Upper lobe of left lung (tissue), 6 donors: ENCODE measurements around the gene MORN1. TPM values are rescaled to one million over a fixed set of nuclear protein-coding genes. Genes with fewer than 3 reads are reported as not detected.
"Not testable (repeated sequence)": the region's sequence is repeated elsewhere in the genome, so short reads cannot be mapped to it uniquely, and the experiment has no call there.

Experiments used
- ATAC-seq, 2 donors: fragments of 200-7000 bp; cut with Tn5 transposase; one replicate each; pipeline ENCODE4 v1.9.1; 2022; ENCODE audit warnings: mild to moderate bottlenecking in 2 of 2, moderate library complexity in 2 of 2; ENCODE audit not compliant: low FRiP score in 2 of 2
- DNase-seq, 2 donors: peaks; one replicate each; pipeline ENCODE4 v3.0.0-alpha.2; 2019 to 2020
- H3K27ac ChIP-seq, 4 donors: fragments of 200-600 bp; sonication (generic); one replicate each; pipeline ENCODE4 v1.5.1; 2016 to 2019
- H3K27me3 ChIP-seq, 4 donors: fragments of 200-600 bp; sonication (generic); one replicate each; pipeline ENCODE4 v1.5.1; 2017 to 2019
- H3K36me3 ChIP-seq, 4 donors: fragments of 200-600 bp; sonication (generic); one replicate each; pipeline ENCODE4 v1.5.1; 2016 to 2019
- H3K4me1 ChIP-seq, 4 donors: fragments of 200-600 bp; sonication (generic); one replicate each; pipeline ENCODE4 v1.5.1; 2018 to 2019
- H3K4me3 ChIP-seq, 4 donors: fragments of 200-600 bp; sonication (generic); one replicate each; pipeline ENCODE4 v1.5.1; 2017 to 2019; ENCODE audit warnings: mild to moderate bottlenecking in 2 of 4, moderate library complexity in 1 of 4
- H3K9me3 ChIP-seq, 4 donors: fragments of 200-600 bp; sonication (generic); one replicate each; pipeline ENCODE4 v1.5.1; 2018 to 2019
- CTCF ChIP-seq, 6 experiments: fragments of 450-650 bp in 4 of 6; fragments of 200-600 bp in 2 of 6; sonication (generic) in 2 of 6; IDR thresholded peaks; one replicate each; pipeline ENCODE4 v1.5.1; 2016 to 2019; ENCODE audit warnings: antibody characterized with exemption in 6 of 6
- EP300 ChIP-seq, 4 donors: sonication (generic); formaldehyde crosslinking; IDR thresholded peaks; one replicate each; pipeline ENCODE4 v1.5.1; 2017; ENCODE audit warnings: antibody characterized with exemption in 4 of 4, control low read depth in 2 of 4
- POLR2A ChIP-seq, 4 donors: fragments of 450-650 bp; IDR thresholded peaks; one replicate each; pipeline ENCODE4 v1.5.1; 2016 to 2017; ENCODE audit warnings: antibody characterized with exemption in 4 of 4, mild to moderate bottlenecking in 2 of 4
- POLR2AphosphoS5 ChIP-seq, 2 donors: sonication (generic); formaldehyde crosslinking; IDR thresholded peaks; one replicate each; pipeline ENCODE4 v1.5.1; 2017; ENCODE audit warnings: antibody characterized with exemption in 2 of 2
- WGBS, 2 donors: methylation state at CpG; one replicate each; pipeline ENCODE4 v1.1.5; 2017 to 2018; 5-methylcytosine and 5-hydroxymethylcytosine counted together
- total RNA-seq, 6 donors: library from RNA; depleted of rRNA in 4 of 6; stranded (reverse); fragments of >200 nt in 4 of 6; gene quantifications; one replicate each; pipeline versions ENCODE4 v1.1.0 to v1.2.1, GENCODE V29; 2016 to 2021
- donor health status: DM: no; HTN: no; CAD: no; lungs with moderate emphysema.
- donor health status: DM: no; HTN: yes; CAD: no; lungs with severe emphysema.

Gene MORN1
- total RNA-seq, 6 donors from 2014 or later = 8.5 to 23.4 (median 14.6) TPM

DNA sequence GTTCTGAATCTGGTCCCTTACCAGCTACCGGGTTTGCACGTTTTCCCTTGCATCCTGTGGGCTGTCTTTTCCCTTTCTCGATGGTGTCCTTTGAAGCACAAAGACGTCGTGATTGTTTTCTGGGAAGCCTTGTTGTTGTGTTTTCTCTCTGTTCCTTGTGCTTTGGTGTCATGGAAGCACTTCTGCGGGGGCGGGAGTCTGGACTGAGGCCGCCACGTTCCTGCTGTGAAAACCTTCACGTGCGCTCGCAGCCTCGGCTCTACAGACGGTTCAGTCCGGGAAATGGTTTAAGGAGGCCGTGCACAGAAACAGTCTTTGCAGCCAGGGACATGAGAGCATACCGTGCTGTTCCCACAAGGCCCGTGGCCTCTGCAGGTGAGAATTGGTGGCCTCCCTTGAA is 94.7 kb downstream of the MORN1 start:
- ATAC-seq = no peak
- TF ChIP-seq POLR2AphosphoS5 (IDR thresholded peaks at IDR 0.05) = no peak
- TF ChIP-seq CTCF (IDR thresholded peaks at IDR 0.05) = no peak
- no peak for TF ChIP-seq POLR2A (IDR thresholded peaks at IDR 0.05)
- TF ChIP-seq EP300 (IDR thresholded peaks at IDR 0.05) = no peak
- no peak overlapping the region for H3K27ac ChIP-seq
- peaks cover 71 to 94% (median 83%) of the 10 kb centered on the region in 4 donors for H3K4me1 ChIP-seq
- DNase-seq = peak in 1 of 2 donors; percentile 38
- WGBS, 2 donors = 79 to 87% methylated on average over 11 to 18 of the region's 18 CpGs
- H3K4me3 ChIP-seq = no peak overlapping the region
- peaks cover 0 to 4% (median 0%) of the 10 kb centered on the region in 4 donors for H3K36me3 ChIP-seq
- no peaks in the 10 kb centered on the region for H3K9me3 ChIP-seq
- H3K27me3 ChIP-seq = no peaks in the 10 kb centered on the region

GRCh38 chr1:2296211-2296610 is 95.1 kb downstream of the MORN1 start:
- H3K4me3 ChIP-seq, ATAC-seq, H3K36me3 ChIP-seq, H3K27ac ChIP-seq, H3K27me3 ChIP-seq, DNase-seq, H3K9me3 ChIP-seq: not testable (repeated sequence)
- peaks cover 71 to 94% (median 83%) of the 10 kb centered on the region in 4 donors for H3K4me1 ChIP-seq
- 76 to 78% methylated on average over 9 of the region's 9 CpGs for WGBS, 2 donors

- WGBS, 2 donors = 83 to 100% methylated on average over 4 to 13 of the region's 13 CpGs
- Histone ChIP-seq H3K36me3 (peaks cover 0 to 4% (median 0%) of the 10 kb centered on the region in 4 donors), H3K27me3 (no peaks in the 10 kb centered on the region), H3K9me3 (no peaks in the 10 kb centered on the region), H3K27ac (peak overlapping the region in 1 of 4 donors; percentile 49), H3K4me1 (peaks cover 71 to 94% (median 83%) of the 10 kb centered on the region in 4 donors), H3K4me3 (no peak overlapping the region)
- TF ChIP-seq POLR2A (IDR thresholded peaks at IDR 0.05) = no peak
- TF ChIP-seq CTCF (IDR thresholded peaks at IDR 0.05) = no peak
- no peak for ATAC-seq
- DNase-seq = peak in 1 of 2 donors; percentile 48
Measured at GRCh38 chr1:2295526-2295925, 95.8 kb downstream of the MORN1 start.

GRCh38 chr1:2294725-2295078 is 96.7 kb downstream of the MORN1 start:
- no peak for ATAC-seq
- peak overlapping the region in 2 of 4 donors; percentile 19 to 49 for H3K27ac ChIP-seq
- H3K4me3 ChIP-seq = no peak overlapping the region
- H3K27me3 ChIP-seq = no peaks in the 10 kb centered on the region
- H3K9me3 ChIP-seq = no peaks in the 10 kb centered on the region
- H3K4me1 ChIP-seq = peaks cover 71 to 94% (median 83%) of the 10 kb centered on the region in 4 donors
- 81 to 95% methylated on average over 4 to 5 of the region's 5 CpGs for WGBS, 2 donors
- peaks cover 0 to 4% (median 0%) of the 10 kb centered on the region in 4 donors for H3K36me3 ChIP-seq
- TF ChIP-seq EP300 (IDR thresholded peaks at IDR 0.05) (no peak), POLR2AphosphoS5 (IDR thresholded peaks at IDR 0.05) (no peak), POLR2A (IDR thresholded peaks at IDR 0.05) (no peak), CTCF (IDR thresholded peaks at IDR 0.05) (no peak)
- peak in 1 of 2 donors; percentile 54 for DNase-seq

- no peak for TF ChIP-seq EP300 (IDR thresholded peaks at IDR 0.05)
- no peak for TF ChIP-seq POLR2AphosphoS5 (IDR thresholded peaks at IDR 0.05)
- TF ChIP-seq CTCF (IDR thresholded peaks at IDR 0.05) = no peak
- no peak for TF ChIP-seq POLR2A (IDR thresholded peaks at IDR 0.05)
- Histone ChIP-seq H3K27ac (peak overlapping the region in 2 of 4 donors; percentile 19 to 49), H3K9me3 (no peaks in the 10 kb centered on the region), H3K27me3 (no peaks in the 10 kb centered on the region), H3K4me1 (peaks cover 71 to 94% (median 83%) of the 10 kb centered on the region in 4 donors), H3K4me3 (no peak overlapping the region), H3K36me3 (peaks cover 0 to 4% (median 0%) of the 10 kb centered on the region in 4 donors)
- DNase-seq = peak in 1 of 2 donors; percentile 71
- 83 to 85% methylated on average over 7 to 21 of the region's 23 CpGs for WGBS, 2 donors
- no peak for ATAC-seq
Measured at GRCh38 chr1:2294033-2294724, 97.2 kb downstream of the MORN1 start.
